Activated naive CD8-positive, alpha-beta T cell (primary cell): ENCODE results near the gene GASK1A.

Experiments used
- H3K27ac Mint-ChIP-seq: one replicate; pipeline ENCODE4 v1.8.0; 2021; ENCODE audit warnings: mixed read lengths
- H3K27me3 Mint-ChIP-seq: one replicate; pipeline ENCODE4 v1.8.0; 2021; ENCODE audit warnings: mixed read lengths
- H3K36me3 Mint-ChIP-seq: one replicate; pipeline ENCODE4 v1.8.0; 2021; ENCODE audit warnings: mixed read lengths
- H3K4me1 Mint-ChIP-seq: one replicate; pipeline ENCODE4 v1.8.0; 2021; ENCODE audit warnings: low read depth, mixed read lengths
- H3K4me3 Mint-ChIP-seq: one replicate; pipeline ENCODE4 v1.8.0; 2021; ENCODE audit warnings: mild to moderate bottlenecking, mixed read lengths
- H3K9me3 Mint-ChIP-seq: one replicate; pipeline ENCODE4 v1.8.0; 2021; ENCODE audit warnings: low read depth, mixed read lengths

GASK1A gene

DNA sequence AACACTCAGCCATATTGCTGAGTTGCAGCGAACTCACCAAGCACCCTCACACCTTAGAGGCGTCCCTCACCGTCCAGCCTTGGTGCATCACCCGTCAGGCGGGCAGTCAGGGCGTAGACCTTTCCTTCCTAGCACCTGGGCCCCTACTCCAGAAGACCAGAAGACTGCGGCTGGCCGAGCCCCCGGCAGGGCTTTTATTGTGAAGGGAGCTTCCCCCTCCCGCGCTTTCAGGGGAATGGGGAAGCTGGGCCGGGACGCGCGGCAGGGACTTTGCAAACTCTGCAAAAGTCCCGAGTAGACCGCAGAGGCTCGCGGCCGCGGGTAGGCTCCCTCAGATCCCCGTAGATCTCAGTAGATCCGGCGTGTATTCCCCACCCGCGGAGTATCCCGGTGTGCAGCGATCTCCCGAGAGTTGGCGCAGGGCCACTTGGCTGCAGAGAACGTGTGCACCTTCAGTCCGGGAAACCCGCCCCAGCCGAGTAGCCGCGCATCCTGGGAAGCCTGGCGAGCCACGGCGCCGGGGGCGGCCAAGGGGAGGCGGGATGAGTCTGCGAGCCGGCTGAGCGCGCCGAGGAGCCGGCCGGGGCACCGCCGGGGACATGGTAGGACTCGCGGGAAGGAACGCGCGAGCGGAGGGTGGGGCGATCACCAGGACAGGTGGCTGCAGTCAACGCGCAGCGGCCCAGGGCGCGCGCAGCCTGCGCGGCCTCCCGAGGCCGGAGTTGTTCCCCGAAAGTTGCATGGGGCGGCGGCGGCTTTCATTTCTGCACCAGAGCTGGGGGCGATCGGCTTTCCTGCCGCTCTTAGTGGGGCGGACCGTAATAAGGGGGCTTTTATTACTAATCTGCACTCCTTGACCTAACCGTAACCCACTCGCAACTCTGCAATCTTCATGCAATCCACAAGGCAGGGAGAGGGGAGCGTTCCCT is at the start of gene GASK1A:
Gene GASK1A, plus strand, starts transcription at position 268 of the 929 bp plus-strand sequence. Its CDS starts 332 bp downstream, at position 600.
- peaks cover 7% of the 10 kb centered on the region for H3K4me1 Mint-ChIP-seq
- H3K4me3 Mint-ChIP-seq: peak within 1 kb of the TSS; percentile 83
- H3K27me3 Mint-ChIP-seq: peaks cover 24% of the 10 kb centered on the region
- no peak within 1 kb of the TSS for H3K27ac Mint-ChIP-seq
- peaks cover 2% of the 10 kb centered on the region for H3K36me3 Mint-ChIP-seq
- no peaks in the 10 kb centered on the region for H3K9me3 Mint-ChIP-seq

DNA sequence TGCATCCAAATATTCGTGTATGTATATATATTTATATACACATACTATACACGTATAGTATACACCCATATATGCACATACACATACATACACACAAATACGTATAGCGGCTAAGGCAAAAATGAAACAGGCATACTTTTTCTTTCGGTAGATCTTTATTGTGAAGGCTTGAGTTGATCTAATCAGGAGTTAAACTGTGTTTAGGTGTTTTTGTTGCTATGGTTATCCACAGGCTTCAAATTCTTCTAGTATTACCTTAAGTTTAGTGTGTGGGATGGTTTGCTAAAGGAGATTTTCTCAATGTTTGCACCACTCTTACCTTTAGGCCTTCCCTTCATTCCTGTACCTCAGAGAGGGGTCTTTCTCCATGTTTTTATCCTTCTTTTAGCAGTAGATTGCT is 45.0 kb upstream of the GASK1A start:
- H3K4me3 Mint-ChIP-seq: no peak overlapping the region
- H3K27me3 Mint-ChIP-seq: no peaks in the 10 kb centered on the region
- H3K9me3 Mint-ChIP-seq: no peaks in the 10 kb centered on the region
- H3K4me1 Mint-ChIP-seq: peaks cover 26% of the 10 kb centered on the region
- no peak overlapping the region for H3K27ac Mint-ChIP-seq
- H3K36me3 Mint-ChIP-seq: peaks cover 3% of the 10 kb centered on the region

GRCh38 chr3:42934910-42935309 is 44.2 kb upstream of the GASK1A start:
- H3K4me1 Mint-ChIP-seq: peaks cover 26% of the 10 kb centered on the region
- no peaks in the 10 kb centered on the region for H3K9me3 Mint-ChIP-seq
- no peak overlapping the region for H3K27ac Mint-ChIP-seq
- H3K36me3 Mint-ChIP-seq: peaks cover 5% of the 10 kb centered on the region
- no peaks in the 10 kb centered on the region for H3K27me3 Mint-ChIP-seq
- no peak overlapping the region for H3K4me3 Mint-ChIP-seq

DNA sequence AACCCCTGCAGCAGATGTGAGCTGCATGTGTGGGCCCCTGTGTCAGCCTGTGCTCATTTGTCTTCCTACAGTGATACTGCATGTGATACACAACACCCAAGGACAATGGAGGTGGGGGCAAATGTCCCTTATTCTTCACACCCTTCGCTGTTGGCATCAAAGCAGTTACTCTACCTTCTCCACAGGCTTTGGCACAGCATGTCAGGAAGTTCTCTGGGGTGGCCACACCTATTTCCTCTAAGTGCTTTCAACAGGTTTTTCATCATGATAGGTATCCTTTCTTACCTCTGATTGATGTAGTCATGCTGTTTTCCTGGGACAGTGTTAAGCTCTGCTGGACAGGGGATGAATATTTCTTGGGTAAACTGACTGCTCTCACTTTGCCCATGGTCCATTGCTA is 43.6 kb upstream of the GASK1A start:
- Mint-ChIP-seq H3K27me3 (no peaks in the 10 kb centered on the region), H3K4me1 (peaks cover 26% of the 10 kb centered on the region), H3K27ac (no peak overlapping the region), H3K36me3 (peaks cover 5% of the 10 kb centered on the region), H3K4me3 (peak overlapping the region; percentile 21), H3K9me3 (no peaks in the 10 kb centered on the region)

GRCh38 chr3:42936157-42936981 is 42.7 kb upstream of the GASK1A start:
- Mint-ChIP-seq H3K4me1 (peaks cover 26% of the 10 kb centered on the region), H3K27ac (no peak overlapping the region), H3K4me3 (peak overlapping the region; percentile 35), H3K36me3 (peaks cover 5% of the 10 kb centered on the region), H3K27me3 (no peaks in the 10 kb centered on the region), H3K9me3 (no peaks in the 10 kb centered on the region)

DNA sequence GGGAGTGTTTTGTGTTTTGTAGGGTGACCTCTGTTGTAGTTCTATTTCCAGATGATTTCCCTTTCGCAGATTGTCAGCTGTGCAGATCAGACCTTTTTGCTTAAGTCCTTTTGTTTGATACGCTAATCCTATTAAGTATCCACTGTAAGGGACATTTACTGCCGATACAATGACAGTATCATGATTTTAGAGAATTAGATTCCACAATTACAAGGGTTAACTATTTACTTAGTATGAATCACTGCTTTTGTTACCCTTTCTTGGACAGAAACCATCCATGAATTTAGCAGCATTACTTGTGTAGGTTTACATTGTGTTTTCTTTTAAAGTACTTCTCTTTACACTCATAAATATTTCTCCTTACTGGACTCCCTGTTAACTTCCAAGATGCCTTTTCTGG is 41.8 kb upstream of the GASK1A start:
- no peak overlapping the region for H3K4me3 Mint-ChIP-seq
- peaks cover 5% of the 10 kb centered on the region for H3K36me3 Mint-ChIP-seq
- no peak overlapping the region for H3K27ac Mint-ChIP-seq
- H3K27me3 Mint-ChIP-seq: no peaks in the 10 kb centered on the region
- peaks cover 26% of the 10 kb centered on the region for H3K4me1 Mint-ChIP-seq
- H3K9me3 Mint-ChIP-seq: no peaks in the 10 kb centered on the region

DNA sequence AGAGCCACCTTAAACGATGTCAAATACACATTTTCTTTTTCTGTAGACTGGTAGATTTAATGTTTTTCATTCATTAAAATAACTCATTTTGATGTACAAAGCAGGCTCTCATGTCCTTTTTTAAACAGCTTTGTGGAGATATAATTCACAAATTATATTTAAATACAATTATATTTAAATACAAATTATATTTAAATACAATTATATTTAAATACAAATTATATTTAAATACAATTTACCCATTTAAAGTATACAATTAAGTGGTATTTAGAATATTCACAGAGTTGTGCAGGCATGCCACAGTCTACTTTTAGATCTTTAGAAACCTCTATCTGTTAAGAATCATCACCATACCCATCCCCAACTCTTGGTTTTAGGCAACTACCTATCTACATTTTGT is 36.4 kb upstream of the GASK1A start:
- no peak overlapping the region for H3K27ac Mint-ChIP-seq

GRCh38 chr3:42946050-42946449 is 33.1 kb upstream of the GASK1A start:
- H3K4me1 Mint-ChIP-seq: no peaks in the 10 kb centered on the region
- H3K27ac Mint-ChIP-seq: no peak overlapping the region
- H3K4me3 Mint-ChIP-seq: no peak overlapping the region
- H3K9me3 Mint-ChIP-seq: no peaks in the 10 kb centered on the region
- H3K36me3 Mint-ChIP-seq: no peaks in the 10 kb centered on the region
- H3K27me3 Mint-ChIP-seq: no peaks in the 10 kb centered on the region

More for the DNA sequence above, 36.4 kb upstream of the GASK1A start:
- Mint-ChIP-seq H3K36me3 (peaks cover 2% of the 10 kb centered on the region), H3K4me1 (no peaks in the 10 kb centered on the region), H3K4me3 (no peak overlapping the region), H3K27me3 (no peaks in the 10 kb centered on the region), H3K9me3 (no peaks in the 10 kb centered on the region)

DNA sequence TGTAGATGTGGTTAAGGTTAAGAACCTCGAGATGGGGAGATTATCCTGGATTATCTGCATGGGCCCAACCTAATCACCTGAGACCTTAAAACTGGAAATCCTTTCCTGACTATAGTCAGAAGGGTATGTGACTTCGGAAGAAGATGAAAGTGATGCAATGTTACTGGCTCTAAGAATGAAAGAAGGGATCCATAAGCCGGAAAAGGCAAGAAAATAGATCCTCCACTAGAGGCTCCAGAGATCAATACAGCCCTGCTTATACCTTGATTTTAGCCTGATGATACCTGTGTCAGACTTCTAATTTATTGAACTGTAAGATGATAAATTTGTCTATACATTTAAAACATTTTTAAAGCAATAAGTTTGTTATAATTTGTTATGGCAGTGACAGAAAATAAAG is 21.5 kb upstream of the GASK1A start:
- H3K27me3 Mint-ChIP-seq: peaks cover 2% of the 10 kb centered on the region
- no peak overlapping the region for H3K4me3 Mint-ChIP-seq
- H3K4me1 Mint-ChIP-seq: peaks cover 9% of the 10 kb centered on the region
- H3K27ac Mint-ChIP-seq: no peak overlapping the region
- no peaks in the 10 kb centered on the region for H3K9me3 Mint-ChIP-seq
- H3K36me3 Mint-ChIP-seq: no peaks in the 10 kb centered on the region

GRCh38 chr3:42960282-42960681 is 18.8 kb upstream of the GASK1A start:
- Mint-ChIP-seq H3K27ac (no peak overlapping the region), H3K36me3 (no peaks in the 10 kb centered on the region), H3K4me1 (peaks cover 26% of the 10 kb centered on the region), H3K9me3 (no peaks in the 10 kb centered on the region), H3K27me3 (peaks cover 2% of the 10 kb centered on the region), H3K4me3 (no peak overlapping the region)

- Mint-ChIP-seq H3K4me1 (peaks cover 32% of the 10 kb centered on the region), H3K27ac (no peak overlapping the region), H3K27me3 (peaks cover 2% of the 10 kb centered on the region), H3K4me3 (no peak overlapping the region), H3K9me3 (no peaks in the 10 kb centered on the region), H3K36me3 (no peaks in the 10 kb centered on the region)
Measured at GRCh38 chr3:42960786-42961185, 18.3 kb upstream of the GASK1A start.

DNA sequence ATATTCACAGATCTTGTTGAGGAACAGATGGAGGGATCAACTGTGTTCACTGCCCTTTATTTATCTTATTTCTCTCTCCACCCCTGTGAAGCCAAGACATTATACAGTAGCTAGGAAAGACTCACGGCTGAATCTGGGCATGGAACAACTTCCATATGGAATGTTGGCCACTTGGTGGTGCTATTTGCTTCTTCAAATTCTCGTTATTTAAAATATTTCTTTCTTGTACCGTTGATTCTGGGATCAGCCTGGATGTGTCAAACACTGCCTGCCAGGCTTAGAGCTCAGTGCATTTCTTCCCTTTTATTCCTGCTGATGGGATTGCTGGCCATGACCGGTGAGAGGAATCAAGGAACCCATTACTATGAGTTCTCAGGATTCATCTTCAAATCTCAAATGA is 17.5 kb upstream of the GASK1A start:
- Mint-ChIP-seq H3K27me3 (peaks cover 2% of the 10 kb centered on the region), H3K36me3 (no peaks in the 10 kb centered on the region), H3K4me3 (no peak overlapping the region), H3K4me1 (peaks cover 34% of the 10 kb centered on the region), H3K27ac (no peak overlapping the region), H3K9me3 (no peaks in the 10 kb centered on the region)

- H3K36me3 Mint-ChIP-seq: no peaks in the 10 kb centered on the region
- no peak overlapping the region for H3K4me3 Mint-ChIP-seq
- peaks cover 2% of the 10 kb centered on the region for H3K27me3 Mint-ChIP-seq
- peaks cover 35% of the 10 kb centered on the region for H3K4me1 Mint-ChIP-seq
- no peak overlapping the region for H3K27ac Mint-ChIP-seq
- no peaks in the 10 kb centered on the region for H3K9me3 Mint-ChIP-seq
Measured at GRCh38 chr3:42963269-42963668, 15.8 kb upstream of the GASK1A start.

DNA sequence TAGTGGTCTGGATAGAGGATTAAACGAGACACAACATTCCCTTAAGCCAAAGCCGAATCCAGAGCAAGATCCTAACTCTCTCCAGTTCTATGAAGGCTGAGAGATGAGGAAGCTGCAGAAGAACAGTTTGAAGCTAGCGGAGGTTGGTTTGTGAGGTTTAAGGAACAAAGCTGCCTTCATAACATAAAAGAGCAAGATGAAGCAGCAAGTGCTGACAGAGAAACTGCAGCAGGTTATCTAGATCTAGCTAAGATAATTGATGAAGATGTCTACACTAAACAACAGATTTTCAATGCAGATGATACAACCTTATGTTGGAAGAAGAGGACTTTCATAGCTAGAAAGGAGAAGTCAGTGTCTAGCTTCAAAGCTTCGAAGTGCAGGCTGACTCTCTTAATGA is 14.8 kb upstream of the GASK1A start:
- H3K4me3 Mint-ChIP-seq: no peak overlapping the region
- H3K9me3 Mint-ChIP-seq: no peaks in the 10 kb centered on the region
- H3K27ac Mint-ChIP-seq: no peak overlapping the region
- H3K4me1 Mint-ChIP-seq: peaks cover 35% of the 10 kb centered on the region
- H3K27me3 Mint-ChIP-seq: peaks cover 2% of the 10 kb centered on the region
- no peaks in the 10 kb centered on the region for H3K36me3 Mint-ChIP-seq

GRCh38 chr3:42970557-42970956 is 8.6 kb upstream of the GASK1A start:
- Mint-ChIP-seq H3K9me3 (no peaks in the 10 kb centered on the region), H3K36me3 (peaks cover 7% of the 10 kb centered on the region), H3K27me3 (no peaks in the 10 kb centered on the region), H3K27ac (no peak overlapping the region), H3K4me3 (no peak overlapping the region), H3K4me1 (peaks cover 6% of the 10 kb centered on the region)
